ENCODE data around the gene CPSF3. TPM values are rescaled to one million over a fixed set of nuclear protein-coding genes. Genes with fewer than 3 reads are reported as not detected.

CPSF3 gene
- total RNA-seq, 1 donor from 2014 or later: 19.4 TPM

- Histone ChIP-seq H3K27ac (no peak overlapping the region), H3K27me3 (no peaks in the 10 kb centered on the region), H3K4me3 (no peak overlapping the region), H3K4me1 (peaks cover 30% of the 10 kb centered on the region), H3K36me3 (peaks cover 0 to 37% of the 10 kb centered on the region in 2 donors), H3K9me3 (no peaks in the 10 kb centered on the region)
- DNase-seq (ENCODE audit: extremely low spot score in 2 of 2): no peak
- intact Hi-C loops (cut with DNase I): no loop called here
- no peak for TF ChIP-seq POLR2AphosphoS5 (IDR thresholded peaks at IDR 0.05; ENCODE audit: insufficient read depth in 1 of 2, low read depth in 1 of 2)
- TF ChIP-seq CTCF (IDR thresholded peaks at IDR 0.05): no peak
- TF ChIP-seq POLR2A (IDR thresholded peaks at IDR 0.05): no peak
These were observed 55.1 kb downstream of the CPSF3 start for GRCh38 chr2:9478526-9478925.

- H3K9me3 ChIP-seq: no peaks in the 10 kb centered on the region
- H3K27me3 ChIP-seq: no peaks in the 10 kb centered on the region
- intact Hi-C loops (cut with DNase I): no loop called here
- TF ChIP-seq POLR2AphosphoS5 (IDR thresholded peaks at IDR 0.05; ENCODE audit: insufficient read depth in 1 of 2, low read depth in 1 of 2) (no peak), POLR2A (IDR thresholded peaks at IDR 0.05) (no peak), CTCF (IDR thresholded peaks at IDR 0.05) (no peak)
- H3K4me3 ChIP-seq: no peak overlapping the region
- no peak overlapping the region for H3K27ac ChIP-seq
- H3K4me1 ChIP-seq: peaks cover 20% of the 10 kb centered on the region
- DNase-seq (ENCODE audit: extremely low spot score in 2 of 2): no peak
- peaks cover 0 to 52% of the 10 kb centered on the region in 2 donors for H3K36me3 ChIP-seq
These were observed 56.7 kb downstream of the CPSF3 start for GRCh38 chr2:9480157-9480556.

GRCh38 chr2:9483107-9483506, 59.7 kb downstream of the CPSF3 start:
- TF ChIP-seq POLR2AphosphoS5 (IDR thresholded peaks at IDR 0.05; ENCODE audit: insufficient read depth in 1 of 2, low read depth in 1 of 2) (no peak), CTCF (IDR thresholded peaks at IDR 0.05) (no peak), POLR2A (IDR thresholded peaks at IDR 0.05) (no peak)
- H3K36me3 ChIP-seq: peaks cover 3 to 81% of the 10 kb centered on the region in 2 donors

GRCh38 chr2:9484533-9484932, 61.1 kb downstream of the CPSF3 start:
- Histone ChIP-seq H3K36me3 (peaks cover 3 to 93% of the 10 kb centered on the region in 2 donors), H3K27me3 (no peaks in the 10 kb centered on the region), H3K4me3 (no peak overlapping the region), H3K4me1 (no peaks in the 10 kb centered on the region), H3K9me3 (no peaks in the 10 kb centered on the region), H3K27ac (no peak overlapping the region)
- no peak for TF ChIP-seq POLR2AphosphoS5 (IDR thresholded peaks at IDR 0.05; ENCODE audit: insufficient read depth in 1 of 2, low read depth in 1 of 2)
- DNase-seq (ENCODE audit: extremely low spot score in 2 of 2): no peak
- intact Hi-C loops (cut with DNase I): no loop called here

More at GRCh38 chr2:9483107-9483506, 59.7 kb downstream of the CPSF3 start:
- H3K27me3 ChIP-seq: no peaks in the 10 kb centered on the region
- no peak for DNase-seq (ENCODE audit: extremely low spot score in 2 of 2)
- no peak overlapping the region for H3K4me3 ChIP-seq
- H3K27ac ChIP-seq: no peak overlapping the region
- intact Hi-C loops (cut with DNase I): no loop called here
- H3K9me3 ChIP-seq: no peaks in the 10 kb centered on the region
- no peaks in the 10 kb centered on the region for H3K4me1 ChIP-seq

- no peak overlapping the region for H3K4me3 ChIP-seq
- peaks cover 3 to 93% of the 10 kb centered on the region in 2 donors for H3K36me3 ChIP-seq
- no peaks in the 10 kb centered on the region for H3K9me3 ChIP-seq
- H3K4me1 ChIP-seq: no peaks in the 10 kb centered on the region
- no peaks in the 10 kb centered on the region for H3K27me3 ChIP-seq
- H3K27ac ChIP-seq: no peak overlapping the region
- DNase-seq (ENCODE audit: extremely low spot score in 2 of 2): no peak
- no peak for TF ChIP-seq POLR2A (IDR thresholded peaks at IDR 0.05)
- no peak for TF ChIP-seq POLR2AphosphoS5 (IDR thresholded peaks at IDR 0.05; ENCODE audit: insufficient read depth in 1 of 2, low read depth in 1 of 2)
- no peak for TF ChIP-seq CTCF (IDR thresholded peaks at IDR 0.05)
- intact Hi-C loops (cut with DNase I): no loop called here
These were observed 65.4 kb downstream of the CPSF3 start for GRCh38 chr2:9488583-9489547.

All from vagina (tissue), 2 donors.